PFSK-1 (cell line): Measurements from ENCODE around the gene RFPL2.

ENCODE experiments used
- FOXP2 ChIP-seq: optimal IDR thresholded peaks from 2 replicates; pipeline ENCODE3; 2011; ENCODE audit warnings: borderline replicate concordance, control low read depth, inconsistent platforms; ENCODE audit not compliant: insufficient read depth; ENCODE audit errors: extremely low read length, extremely low read depth
- POLR2AphosphoS5 ChIP-seq: IDR thresholded peaks from 2 replicates; pipeline ENCODE4 v1.6.1; 2012; ENCODE audit warnings: low read depth, mild to moderate bottlenecking, control low read depth, low read length, moderate library complexity
- SIN3A ChIP-seq: IDR thresholded peaks from 2 replicates; pipeline ENCODE4 v1.6.1; 2012; ENCODE audit warnings: mild to moderate bottlenecking, low read length, moderate library complexity, borderline replicate concordance; ENCODE audit not compliant: insufficient read depth
- TAF1 ChIP-seq: IDR thresholded peaks from 2 replicates; pipeline ENCODE4 v1.6.1; 2012; ENCODE audit warnings: low read length, control low read depth, borderline replicate concordance; ENCODE audit not compliant: insufficient read depth
- TF ChIP-seq, protein P1 (sequence below), 2 experiments: IDR thresholded peaks; 2 replicates each; pipeline versions ENCODE4 v1.6.1 to v1.8.0; 2011 to 2012; ENCODE audit warnings: low read depth in 2 of 2, low read length in 2 of 2, control low read depth in 1 of 2, inconsistent platforms in 1 of 2, mild to moderate bottlenecking in 1 of 2, moderate library complexity in 1 of 2; ENCODE audit not compliant: insufficient read depth in 1 of 2

The RFPL2 gene

DNA sequence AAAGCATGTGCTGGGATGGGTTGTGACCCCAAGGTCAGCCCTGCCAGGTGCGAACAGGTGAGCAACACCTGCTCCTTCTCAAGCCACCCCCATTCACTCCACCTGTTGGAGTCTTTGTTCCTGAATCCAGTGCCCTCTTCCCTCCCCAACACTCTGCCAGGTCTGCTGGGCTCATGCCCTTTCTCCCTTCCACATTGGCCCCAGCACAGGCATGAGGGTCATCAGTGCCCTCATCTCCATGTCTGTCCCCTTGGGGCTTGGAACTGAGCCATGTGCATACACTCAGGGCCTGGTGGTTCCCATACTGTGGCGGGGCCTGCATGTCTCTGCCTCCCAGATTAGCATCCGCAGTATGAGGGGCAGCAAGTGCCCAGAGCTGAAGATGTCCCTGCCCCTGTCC lies 19.1 kb downstream of the RFPL2 start:
- TF ChIP-seq TAF1 (no peak), SIN3A (no peak)
- TF ChIP-seq, protein P1, sequence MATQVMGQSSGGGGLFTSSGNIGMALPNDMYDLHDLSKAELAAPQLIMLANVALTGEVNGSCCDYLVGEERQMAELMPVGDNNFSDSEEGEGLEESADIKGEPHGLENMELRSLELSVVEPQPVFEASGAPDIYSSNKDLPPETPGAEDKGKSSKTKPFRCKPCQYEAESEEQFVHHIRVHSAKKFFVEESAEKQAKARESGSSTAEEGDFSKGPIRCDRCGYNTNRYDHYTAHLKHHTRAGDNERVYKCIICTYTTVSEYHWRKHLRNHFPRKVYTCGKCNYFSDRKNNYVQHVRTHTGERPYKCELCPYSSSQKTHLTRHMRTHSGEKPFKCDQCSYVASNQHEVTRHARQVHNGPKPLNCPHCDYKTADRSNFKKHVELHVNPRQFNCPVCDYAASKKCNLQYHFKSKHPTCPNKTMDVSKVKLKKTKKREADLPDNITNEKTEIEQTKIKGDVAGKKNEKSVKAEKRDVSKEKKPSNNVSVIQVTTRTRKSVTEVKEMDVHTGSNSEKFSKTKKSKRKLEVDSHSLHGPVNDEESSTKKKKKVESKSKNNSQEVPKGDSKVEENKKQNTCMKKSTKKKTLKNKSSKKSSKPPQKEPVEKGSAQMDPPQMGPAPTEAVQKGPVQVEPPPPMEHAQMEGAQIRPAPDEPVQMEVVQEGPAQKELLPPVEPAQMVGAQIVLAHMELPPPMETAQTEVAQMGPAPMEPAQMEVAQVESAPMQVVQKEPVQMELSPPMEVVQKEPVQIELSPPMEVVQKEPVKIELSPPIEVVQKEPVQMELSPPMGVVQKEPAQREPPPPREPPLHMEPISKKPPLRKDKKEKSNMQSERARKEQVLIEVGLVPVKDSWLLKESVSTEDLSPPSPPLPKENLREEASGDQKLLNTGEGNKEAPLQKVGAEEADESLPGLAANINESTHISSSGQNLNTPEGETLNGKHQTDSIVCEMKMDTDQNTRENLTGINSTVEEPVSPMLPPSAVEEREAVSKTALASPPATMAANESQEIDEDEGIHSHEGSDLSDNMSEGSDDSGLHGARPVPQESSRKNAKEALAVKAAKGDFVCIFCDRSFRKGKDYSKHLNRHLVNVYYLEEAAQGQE (IDR thresholded peaks at IDR 0.05; ENCODE audit: insufficient read depth in 1 of 2, low read depth in 2 of 2, low read length in 2 of 2): no peak

DNA sequence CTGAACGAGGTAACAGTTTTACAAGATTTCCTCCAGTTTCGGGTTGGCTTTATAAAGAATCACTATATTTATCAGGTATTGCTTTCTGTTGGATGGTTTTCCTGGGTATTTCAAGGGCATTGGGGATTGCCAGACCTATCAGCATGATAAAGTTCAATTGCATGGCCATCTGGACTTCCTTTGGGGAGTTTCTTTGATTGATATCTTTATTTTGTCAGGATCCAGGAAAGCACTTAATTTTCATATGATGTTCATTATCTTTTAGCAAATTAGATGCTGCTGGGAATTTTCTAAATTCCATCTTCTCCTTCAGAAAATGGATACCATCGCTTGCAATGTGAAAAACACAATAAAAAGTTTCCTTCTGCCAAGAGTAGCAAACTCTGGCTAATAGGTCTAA lies 21.2 kb downstream of the RFPL2 start:
- TF ChIP-seq SIN3A (no peak), POLR2AphosphoS5 (no peak), TAF1 (no peak), FOXP2 (no peak)
- TF ChIP-seq, protein P1 (IDR thresholded peaks at IDR 0.05; ENCODE audit: insufficient read depth in 1 of 2, low read depth in 2 of 2, low read length in 2 of 2): no peak

GRCh38 chr22:32181043-32181442 lies 23.8 kb downstream of the RFPL2 start:
- TF ChIP-seq, protein P1 (IDR thresholded peaks at IDR 0.05; ENCODE audit: insufficient read depth in 1 of 2, low read depth in 2 of 2, low read length in 2 of 2): no peak
- TF ChIP-seq POLR2AphosphoS5 (no peak), FOXP2 (no peak), TAF1 (no peak), SIN3A (no peak)

DNA sequence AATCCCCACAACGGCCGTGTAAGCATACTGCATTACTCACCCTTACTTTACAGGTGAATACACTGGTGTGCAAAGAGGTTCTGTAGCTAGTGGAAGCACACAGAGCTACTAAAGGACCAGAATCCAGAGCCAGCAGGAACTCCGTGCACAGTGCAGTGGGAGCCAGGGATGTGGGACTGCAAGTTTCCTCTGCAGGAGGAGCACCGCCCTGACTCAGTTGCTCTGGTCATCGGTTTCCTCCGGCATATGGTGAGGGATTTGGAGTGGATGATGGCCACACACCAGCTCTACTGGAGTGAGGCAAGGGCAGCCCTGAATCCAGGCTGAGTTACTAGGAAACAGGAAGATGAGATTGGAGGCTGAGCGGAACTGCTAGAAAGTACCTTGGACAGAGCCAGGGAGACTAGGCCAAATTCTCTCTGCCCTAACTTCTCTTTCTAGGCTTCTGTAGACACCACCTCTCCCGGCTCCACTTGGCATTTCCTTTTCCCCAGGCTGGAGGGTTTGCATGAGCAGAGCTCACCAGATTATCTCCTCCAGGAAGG lies 27.6 kb downstream of the RFPL2 start:
- TF ChIP-seq POLR2AphosphoS5 (no peak), TAF1 (no peak)
- TF ChIP-seq, protein P1 (IDR thresholded peaks at IDR 0.05; ENCODE audit: insufficient read depth in 1 of 2, low read depth in 2 of 2, low read length in 2 of 2): peak; percentile 68 to 89; a peak in 3 of 4 replicates
